Measurements from ENCODE around the gene EIF2B4. TPM values are rescaled to one million over a fixed set of nuclear protein-coding genes. Genes with fewer than 3 reads are reported as not detected.

EIF2B4 gene
- total and polyA plus RNA-seq, 2 of the 8 experiments (the other 6 are each of a cell fraction or from before 2014, with no cell fraction given) = 60.0 to 63.2 TPM

DNA sequence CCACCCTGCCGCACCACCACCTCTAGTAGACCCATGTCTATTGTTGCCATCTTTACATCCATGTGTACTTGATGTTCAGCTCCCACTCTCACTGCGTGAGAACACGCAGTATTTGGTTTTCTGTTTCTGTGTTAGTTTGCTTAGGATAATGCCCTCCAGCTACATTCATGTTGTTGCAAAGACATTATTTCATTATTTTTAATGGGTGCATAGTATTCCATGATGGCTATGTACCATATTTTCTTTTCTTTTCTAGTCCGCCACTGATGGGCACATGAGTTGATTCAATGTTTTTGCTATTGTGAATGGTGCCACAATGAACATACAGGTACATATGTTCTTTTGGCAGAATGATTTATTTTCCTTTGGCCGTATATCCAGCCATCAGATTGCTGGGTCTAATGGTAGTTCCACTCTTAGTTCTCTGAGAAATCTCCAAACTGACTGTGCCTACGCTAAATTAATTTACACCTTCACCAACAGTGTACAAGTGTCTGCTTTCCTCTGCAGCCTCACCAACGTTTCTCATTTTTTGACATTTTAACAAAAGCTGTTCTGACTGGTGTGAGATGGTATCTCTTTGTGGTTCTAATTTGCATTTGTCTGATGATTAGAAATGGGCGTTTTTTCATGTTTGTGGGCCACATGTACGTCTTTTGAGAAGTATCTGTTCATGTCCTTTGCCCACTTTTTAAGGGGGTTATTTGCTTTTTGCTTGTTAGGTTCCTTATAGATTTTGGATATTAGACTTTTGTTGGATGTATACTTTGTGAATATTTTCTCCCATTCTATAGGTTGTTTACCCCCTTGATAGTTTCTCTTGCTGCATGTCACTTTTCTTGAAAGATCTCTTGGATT, 20.9 kb upstream of the EIF2B4 start:
- no peaks in the 10 kb centered on the region for H3K23me2 ChIP-seq (ENCODE audit: low read depth, low read length)
- H3K18ac ChIP-seq (ENCODE audit: extremely low read depth, low read length) = no peak overlapping the region
- H2BK5ac ChIP-seq (ENCODE audit: low read depth, low read length) = no peak overlapping the region
- H2BK12ac ChIP-seq (ENCODE audit: low read depth, low read length) = no peak overlapping the region
- POLR2A ChIA-PET (ENCODE audit: partially characterized antibody) = interaction anchor here (0.9 to 1.9 kb wide), 3 partner anchors 11 to 68 kb away, joined by 3 to 7 read pairs (median 3); partner anchors contain the start of genes MPV17 and ZNF513
- no peak overlapping the region for H2BK15ac ChIP-seq (ENCODE audit: low read length)
- peaks cover 8% of the 10 kb centered on the region for H3K79me1 ChIP-seq (ENCODE audit: low read depth, low read length)
- H4K91ac ChIP-seq (replicated peaks; ENCODE audit: insufficient read length, low read length) = no peak overlapping the region
- no peaks in the 10 kb centered on the region for H3K27me3 ChIP-seq (replicated peaks in 1 of 4; ENCODE audit: control insufficient read depth in 3 of 4, extremely low read depth in 1 of 4, insufficient read depth in 3 of 4, low read length in 3 of 4)
- WGBS, 2 experiments (ENCODE audit: extremely low coverage in 1 of 2, insufficient coverage in 1 of 2, insufficient read length in 1 of 2, insufficient replicate concordance in 2 of 2, low coverage in 1 of 2, low lambda C conversion rate in 2 of 2, missing lambda C conversion rate in 1 of 2) = 91% methylated on average over 9 of the region's 9 CpGs; no CpG with 5 or more reads in 1 of the 2 experiments
- peaks cover 2 to 10% of the 10 kb centered on the region in 2 experiments for H4K20me1 ChIP-seq (replicated peaks in 1 of 2; ENCODE audit: control insufficient read depth in 1 of 2, insufficient read depth in 2 of 2, low read length in 2 of 2)
- peaks cover 2 to 70% of the 10 kb centered on the region in 2 experiments; a peak in 3 of 4 replicates for H3K79me2 ChIP-seq (ENCODE audit: control insufficient read depth in 1 of 2, insufficient read depth in 2 of 2, low read length in 2 of 2)
- H3K23ac ChIP-seq (ENCODE audit: insufficient read length) = no peak overlapping the region
- CTCF ChIA-PET (ENCODE audit: partially characterized antibody) = interaction anchor here (0.6 to 1.0 kb wide), 3 partner anchors 14 to 386 kb away, joined by 3 to 4 read pairs (median 4); no protein-coding TSS in a partner anchor
- H4K5ac ChIP-seq (ENCODE audit: insufficient read length, low read depth, low read length) = no peak overlapping the region
- no peak overlapping the region for H2AFZ ChIP-seq (ENCODE audit: low read length)
- H3K14ac ChIP-seq (ENCODE audit: insufficient read length) = no peak overlapping the region
- H3K27ac ChIP-seq (ENCODE audit: low read depth, low read length) = no peak overlapping the region
- no peak for FAIRE-seq
- no peak for DNase-seq (ENCODE audit: low read depth in 1 of 2, low spot score in 2 of 2)
- no peak overlapping the region for H3K4me2 ChIP-seq (ENCODE audit: insufficient read depth in 1 of 2, low read depth in 2 of 2, low read length in 2 of 2)
- H3K56ac ChIP-seq (replicated peaks; ENCODE audit: insufficient read length, low read depth, low read length) = no peak overlapping the region
- H2AK5ac ChIP-seq (ENCODE audit: low read depth, low read length) = no peak overlapping the region
- H3K4me3 ChIP-seq (ENCODE audit: extremely low read depth in 1 of 4, insufficient read depth in 2 of 4, low read depth in 3 of 4, low read length in 4 of 4) = no peak overlapping the region
- no peak overlapping the region for H4K8ac ChIP-seq (ENCODE audit: extremely low read depth, insufficient read depth, low read length)
- no peak overlapping the region for H3K4ac ChIP-seq (replicated peaks; ENCODE audit: insufficient read length, low read depth, low read length)
- H3K4me1 ChIP-seq (replicated peaks in 1 of 4; ENCODE audit: control insufficient read depth in 3 of 4, insufficient read depth in 4 of 4, low read length in 3 of 4) = no peaks in the 10 kb centered on the region
- H2BK20ac ChIP-seq (ENCODE audit: low read length) = no peak overlapping the region
- TF ChIP-seq BRCA1 (IDR thresholded peaks at IDR 0.05; ENCODE audit: low read depth, low read length) = no peak
- no peak for TF ChIP-seq ZNF274 (IDR thresholded peaks at IDR 0.05; ENCODE audit: borderline replicate concordance, extremely low read depth, low read length)
- no peak for TF ChIP-seq POU5F1 (IDR thresholded peaks at IDR 0.05; ENCODE audit: low read depth, low read length)
- TF ChIP-seq NANOG (IDR thresholded peaks at IDR 0.05; ENCODE audit: insufficient read depth, low read depth, low read length, poor library complexity, severe bottlenecking) = no peak
- TF ChIP-seq TBP (IDR thresholded peaks at IDR 0.05; ENCODE audit: low read depth, low read length) = no peak
- peaks cover 0 to 17% (median 9%) of the 10 kb centered on the region in 4 experiments; a peak in 6 of 8 replicates for H3K36me3 ChIP-seq (ENCODE audit: control insufficient read depth in 2 of 4, insufficient read depth in 4 of 4, low read length in 3 of 4)
- no peak overlapping the region for H2BK120ac ChIP-seq (replicated peaks; ENCODE audit: low read depth, low read length)
- no peaks in the 10 kb centered on the region for H3K9me3 ChIP-seq (ENCODE audit: insufficient read depth in 2 of 2, low read depth in 1 of 2, low read length in 1 of 2)
- no peak overlapping the region for H3K9ac ChIP-seq (replicated peaks in 1 of 4; ENCODE audit: extremely low read depth in 1 of 4, low read depth in 3 of 4, low read length in 3 of 4)
